K562 (cell line): ENCODE results near the gene ATAD2B. TPM values are rescaled to one million over a fixed set of nuclear protein-coding genes. Genes with fewer than 3 reads are reported as not detected.

Experiments used
- ATAC-seq: fragments of 200-7000 bp; cut with Tn5 transposase; 3 replicates; pipeline ENCODE4 v1.9.1; 2020; ENCODE audit warnings: moderate library complexity
- BruUV-seq: library from RNA; stranded (reverse); fragments of 400-500 nt; replicated peaks from 2 replicates; lab custom pipeline; 2021; lab: Mats Ljungman, UMichigan
- CTCF ChIA-PET: fragments of 300-600 bp; formaldehyde crosslinking; extraction: SDS; loops from one replicate; lab custom pipeline; 2021; ENCODE audit warnings: low intra/inter-chr PET ratio; lab: Yijun Ruan, JAX
- POLR2A ChIA-PET: fragments of 300-600, 350-650 bp; sonication (Branson Sonifier 250); formaldehyde crosslinking; extraction: SDS; loops from one replicate; lab custom pipeline; 2021; ENCODE audit warnings: antibody characterized with exemption, inconsistent platforms; lab: Yijun Ruan, JAX
- DNase-seq, 4 experiments: peaks; one replicate each; pipeline versions ENCODE4 v3.0.0 to v3.0.0-alpha.2; 2011 to 2018; ENCODE audit warnings: low spot score in 3 of 4, mixed read lengths in 3 of 4; ENCODE audit errors: extremely low read depth in 1 of 4
- FAIRE-seq: peaks from 2 replicates; lab custom pipeline; 2011; peaks lifted over from hg19 to GRCh38; lab: Jason Lieb, UNC
- H2AFZ ChIP-seq: 2 replicates; pipeline ENCODE4 v1.6.0; 2011; ENCODE audit warnings: low read depth, low read length, control low read depth, inconsistent platforms
- H3K27ac ChIP-seq: fragments of 200-600 bp; 3 replicates; pipeline ENCODE4 v1.8.0; 2011; ENCODE audit warnings: low read depth, mild to moderate bottlenecking, control low read depth, inconsistent platforms, low read length, moderate library complexity, mixed read lengths; ENCODE audit errors: extremely low read depth
- H3K27me3 ChIP-seq, 2 experiments: fragments of 300-600 bp in 1 of 2; 2 replicates in 1 of 2; 3 replicates in 1 of 2; pipeline versions ENCODE4 v1.6.0 to v1.8.0; 2011; ENCODE audit warnings: inconsistent platforms in 2 of 2, low read length in 2 of 2, mild to moderate bottlenecking in 1 of 2, mixed read lengths in 1 of 2, moderate library complexity in 1 of 2; ENCODE audit not compliant: control insufficient read depth in 2 of 2, insufficient read depth in 2 of 2
- H3K36me3 ChIP-seq: fragments of 300-600 bp; 3 replicates; pipeline ENCODE4 v1.8.0; 2011; ENCODE audit warnings: mild to moderate bottlenecking, low read length, inconsistent platforms; ENCODE audit not compliant: control insufficient read depth, insufficient read depth
- H3K4me1 ChIP-seq, 2 experiments: fragments of 200-600 bp in 1 of 2; replicated peaks in 1 of 2; 2 replicates in 1 of 2; 3 replicates in 1 of 2; pipeline versions ENCODE4 v1.5.1 to v1.8.0; 2011; ENCODE audit warnings: inconsistent platforms in 2 of 2, low read length in 2 of 2, mild to moderate bottlenecking in 1 of 2, mixed read lengths in 1 of 2, moderate library complexity in 1 of 2; ENCODE audit not compliant: control insufficient read depth in 2 of 2, insufficient read depth in 2 of 2
- H3K4me2 ChIP-seq: 2 replicates; pipeline ENCODE4 v1.6.1; 2011; ENCODE audit warnings: low read length, control low read depth, inconsistent platforms, mixed read lengths; ENCODE audit not compliant: insufficient read depth
- H3K4me3 ChIP-seq: fragments of 200-600 bp; sonication (generic), shearing (Covaris generic); 2 replicates; pipeline ENCODE4 v1.5.1; 2016; ENCODE audit warnings: control low read depth, inconsistent platforms
- H3K79me2 ChIP-seq: fragments of 200-600 bp; 3 replicates; pipeline ENCODE4 v1.8.0; 2011; ENCODE audit warnings: low read length, inconsistent platforms; ENCODE audit not compliant: control insufficient read depth, insufficient read depth
- H3K9ac ChIP-seq, 2 experiments: 2 replicates each; pipeline versions ENCODE4 v1.6.0 to v1.6.1; 2011; ENCODE audit warnings: low read depth in 2 of 2, low read length in 2 of 2, control low read depth in 1 of 2, inconsistent platforms in 1 of 2, mild to moderate bottlenecking in 1 of 2, mixed read lengths in 1 of 2; ENCODE audit not compliant: insufficient read depth in 1 of 2
- H3K9me1 ChIP-seq: one replicate; pipeline ENCODE4 v1.6.0; 2011; ENCODE audit warnings: inconsistent platforms, mild to moderate bottlenecking, low read length, moderate library complexity; ENCODE audit not compliant: control insufficient read depth, insufficient read depth
- H3K9me3 ChIP-seq: replicated peaks from 2 replicates; pipeline ENCODE4 v1.5.1; 2011; ENCODE audit warnings: low read depth, low read length, inconsistent platforms; ENCODE audit not compliant: control insufficient read depth, insufficient read depth
- H4K20me1 ChIP-seq: replicated peaks from 2 replicates; pipeline ENCODE4 v1.6.1; 2011; ENCODE audit warnings: low read length, inconsistent platforms, mixed read lengths; ENCODE audit not compliant: control insufficient read depth, insufficient read depth
- BCL6 ChIP-seq: fragments of 250-450 bp; sonication (Bioruptor Pico); IDR thresholded peaks from 2 replicates; pipeline ENCODE4 v1.4.0; 2020
- FOXP1 ChIP-seq: sonication (generic); formaldehyde crosslinking; IDR thresholded peaks from 2 replicates; pipeline ENCODE4 v1.8.0; 2022; ENCODE audit warnings: mild to moderate bottlenecking, missing genetic modification reagents
- HDAC3 ChIP-seq: fragments of 450-650 bp; IDR thresholded peaks from 2 replicates; pipeline ENCODE4 v1.6.1; 2018; ENCODE audit warnings: borderline replicate concordance, mild to moderate bottlenecking, moderate library complexity; ENCODE audit not compliant: partially characterized antibody
- KLF13 ChIP-seq: fragments of 450-650 bp; IDR thresholded peaks from 2 replicates; pipeline ENCODE4 v1.6.1; 2016; ENCODE audit warnings: missing genetic modification characterization, low read depth, mild to moderate bottlenecking, missing compliant biosample characterization, moderate library complexity, borderline replicate concordance
- LARP7 ChIP-seq: fragments of 450-650 bp; IDR thresholded peaks from 2 replicates; pipeline ENCODE4 v1.6.1; 2016
- PHTF2 ChIP-seq: fragments of 250-450 bp; sonication (Bioruptor Pico); IDR thresholded peaks from 2 replicates; pipeline ENCODE4 v1.5.0; 2021; ENCODE audit warnings: mild to moderate bottlenecking
- PRPF4 ChIP-seq: fragments of 200-400 bp; formaldehyde crosslinking; IDR thresholded peaks from one replicate; pipeline ENCODE4 v1.6.1; 2017; ENCODE audit warnings: low read length, low read depth, mild to moderate bottlenecking; ENCODE audit not compliant: insufficient read depth, poor library complexity, severe bottlenecking
- SMC3 ChIP-seq: conservative IDR thresholded peaks from 2 replicates; pipeline ENCODE4 v1.6.1; 2011; ENCODE audit warnings: low read depth, low read length, improper control_type of control experiment; ENCODE audit not compliant: insufficient read depth
- ZNF644 ChIP-seq: fragments of 200-800 bp; sonication (Bioruptor generic); IDR thresholded peaks from 2 replicates; pipeline ENCODE4 v1.6.1; 2016; ENCODE audit warnings: low read depth, missing genetic modification characterization, missing compliant biosample characterization
- WGBS: fragments of 100-300 bp; shearing (Covaris generic); methylation state at CpG from one replicate; pipeline ENCODE4 v1.1.6; 2016; ENCODE audit warnings: low coverage, mixed read lengths; ENCODE audit not compliant: insufficient coverage; ENCODE audit errors: missing lambda C conversion rate; 5-methylcytosine and 5-hydroxymethylcytosine counted together
- in situ Hi-C: fragments of 300-500 bp; cut with MboI; formaldehyde crosslinking; loops from 4 replicates; pipeline ENCODE4 v1.15.0; 2018; ENCODE audit warnings: inconsistent platforms, mixed read lengths
- intact Hi-C: fragments of 100-400 bp; cut with micrococcal nuclease; formaldehyde crosslinking; loops from 2 replicates; pipeline ENCODE4 v1.14.2; 2022
- polyA plus RNA-seq, 8 experiments: library from polyadenylated mRNA; depleted of rRNA in 4 of 8; stranded (reverse) in 5 of 8; unstranded in 3 of 8; fragments of >200 nt; fragmentation: Nextera tagmentation in 2 of 8; fragmentation: Illumina TruSeq in 1 of 8; extraction: Ambion mirVana in 2 of 8; extraction: Trizol in 1 of 8; gene quantifications; 2 replicates each; pipeline versions ENCODE4 v1.2.1 to v1.2.3, GENCODE V29; 2011 to 2014; ENCODE audit warnings: inconsistent platforms in 1 of 8, missing spikeins in 1 of 8
- total RNA-seq, 7 experiments: library from RNA; depleted of rRNA in 6 of 7; stranded (reverse); fragments of >200 nt in 6 of 7; fragmentation: Illumina TruSeq in 2 of 7; extraction: Trizol in 2 of 7; gene quantifications; 2 replicates each; pipeline versions ENCODE4 v1.2.1 to v1.2.3, GENCODE V29; 2011 to 2021; ENCODE audit warnings: low replicate concordance in 1 of 7
- TF ChIP-seq, protein P1 (sequence below), 3 experiments: IDR thresholded peaks in 2 of 3; conservative IDR thresholded peaks in 1 of 3; 2 replicates each; pipeline ENCODE4 v1.5.1; 2011 to 2012; ENCODE audit warnings: low read length in 3 of 3, mild to moderate bottlenecking in 3 of 3, control low read depth in 2 of 3, improper control_type of control experiment in 1 of 3, inconsistent platforms in 1 of 3, low read depth in 1 of 3, mixed read lengths in 1 of 3, moderate library complexity in 1 of 3; ENCODE audit not compliant: insufficient read depth in 2 of 3
- TF ChIP-seq, protein P2 (sequence below): sonication (generic); formaldehyde crosslinking; IDR thresholded peaks from 2 replicates; pipeline ENCODE4 v1.8.1; 2023; ENCODE audit warnings: mild to moderate bottlenecking, missing genetic modification reagents

The ATAD2B gene
- total and polyA plus RNA-seq, 9 of the 15 experiments (the other 6 are each of a cell fraction or from before 2014, with no cell fraction given) = 3.2 to 21.6 (median 11.4) TPM

DNA sequence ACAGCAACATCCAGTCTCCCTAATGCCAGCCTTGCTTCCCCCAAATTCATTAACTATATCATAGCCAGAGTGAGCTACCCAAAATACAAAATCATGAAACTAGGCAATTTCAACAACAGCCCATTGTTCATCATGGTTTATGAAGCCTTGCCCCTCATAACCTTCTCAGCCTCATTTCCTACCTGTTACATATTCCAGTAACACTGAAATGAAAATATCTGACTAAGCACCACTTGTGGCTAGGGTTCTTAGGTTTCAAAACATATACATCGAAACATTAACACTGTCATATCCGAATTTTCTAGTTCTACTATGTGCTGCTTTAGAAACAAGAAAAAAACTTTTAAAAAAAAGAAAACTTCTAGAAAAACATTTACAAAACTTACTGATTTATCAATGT is 59.5 kb downstream of the ATAD2B start:
- Histone ChIP-seq H3K27ac (no peak overlapping the region), H3K9me3 (no peaks in the 10 kb centered on the region), H3K36me3 (peaks cover 47% of the 10 kb centered on the region; the same call in 2 of the 3 replicates), H3K9me1 (no peaks in the 10 kb centered on the region), H4K20me1 (no peaks in the 10 kb centered on the region), H3K4me1 (no peaks in the 10 kb centered on the region), H3K27me3 (no peaks in the 10 kb centered on the region), H3K9ac (no peak overlapping the region), H3K4me2 (no peak overlapping the region), H3K79me2 (no peaks in the 10 kb centered on the region), H2AFZ (no peak overlapping the region), H3K4me3 (no peak overlapping the region)
- CTCF ChIA-PET = no interaction called here
- intact Hi-C loops (no loop called here), in situ Hi-C loops (no loop called here)
- ATAC-seq (no peak), DNase-seq (no peak), FAIRE-seq (peak; percentile 26)
- POLR2A ChIA-PET = interaction anchor here (1.0 kb wide), 1 partner anchor 58 kb away, joined by 3 read pairs; no protein-coding TSS in a partner anchor
- WGBS = 83% methylated on average over 2 of the region's 2 CpGs
- no TSS peak for BruUV-seq
- TF ChIP-seq ZNF644 = no peak
- TF ChIP-seq LARP7 = no peak
- no peak for TF ChIP-seq PRPF4
- no peak for TF ChIP-seq BCL6
- no peak for TF ChIP-seq HDAC3
- TF ChIP-seq SMC3 = no peak
- TF ChIP-seq PHTF2 (CRISPR knock-in tag) = no peak
- TF ChIP-seq, protein P1, sequence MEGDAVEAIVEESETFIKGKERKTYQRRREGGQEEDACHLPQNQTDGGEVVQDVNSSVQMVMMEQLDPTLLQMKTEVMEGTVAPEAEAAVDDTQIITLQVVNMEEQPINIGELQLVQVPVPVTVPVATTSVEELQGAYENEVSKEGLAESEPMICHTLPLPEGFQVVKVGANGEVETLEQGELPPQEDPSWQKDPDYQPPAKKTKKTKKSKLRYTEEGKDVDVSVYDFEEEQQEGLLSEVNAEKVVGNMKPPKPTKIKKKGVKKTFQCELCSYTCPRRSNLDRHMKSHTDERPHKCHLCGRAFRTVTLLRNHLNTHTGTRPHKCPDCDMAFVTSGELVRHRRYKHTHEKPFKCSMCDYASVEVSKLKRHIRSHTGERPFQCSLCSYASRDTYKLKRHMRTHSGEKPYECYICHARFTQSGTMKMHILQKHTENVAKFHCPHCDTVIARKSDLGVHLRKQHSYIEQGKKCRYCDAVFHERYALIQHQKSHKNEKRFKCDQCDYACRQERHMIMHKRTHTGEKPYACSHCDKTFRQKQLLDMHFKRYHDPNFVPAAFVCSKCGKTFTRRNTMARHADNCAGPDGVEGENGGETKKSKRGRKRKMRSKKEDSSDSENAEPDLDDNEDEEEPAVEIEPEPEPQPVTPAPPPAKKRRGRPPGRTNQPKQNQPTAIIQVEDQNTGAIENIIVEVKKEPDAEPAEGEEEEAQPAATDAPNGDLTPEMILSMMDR (IDR thresholded peaks at IDR 0.05 in 2 of 3, conservative IDR thresholded peaks at IDR 0.05 in 1 of 3; ENCODE audit: insufficient read depth in 2 of 3, low read depth in 1 of 3, low read length in 3 of 3) = no peak
- TF ChIP-seq, protein P2, sequence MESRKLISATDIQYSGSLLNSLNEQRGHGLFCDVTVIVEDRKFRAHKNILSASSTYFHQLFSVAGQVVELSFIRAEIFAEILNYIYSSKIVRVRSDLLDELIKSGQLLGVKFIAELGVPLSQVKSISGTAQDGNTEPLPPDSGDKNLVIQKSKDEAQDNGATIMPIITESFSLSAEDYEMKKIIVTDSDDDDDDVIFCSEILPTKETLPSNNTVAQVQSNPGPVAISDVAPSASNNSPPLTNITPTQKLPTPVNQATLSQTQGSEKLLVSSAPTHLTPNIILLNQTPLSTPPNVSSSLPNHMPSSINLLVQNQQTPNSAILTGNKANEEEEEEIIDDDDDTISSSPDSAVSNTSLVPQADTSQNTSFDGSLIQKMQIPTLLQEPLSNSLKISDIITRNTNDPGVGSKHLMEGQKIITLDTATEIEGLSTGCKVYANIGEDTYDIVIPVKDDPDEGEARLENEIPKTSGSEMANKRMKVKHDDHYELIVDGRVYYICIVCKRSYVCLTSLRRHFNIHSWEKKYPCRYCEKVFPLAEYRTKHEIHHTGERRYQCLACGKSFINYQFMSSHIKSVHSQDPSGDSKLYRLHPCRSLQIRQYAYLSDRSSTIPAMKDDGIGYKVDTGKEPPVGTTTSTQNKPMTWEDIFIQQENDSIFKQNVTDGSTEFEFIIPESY (CRISPR knock-in tag) = no peak
- no peak for TF ChIP-seq KLF13
- no peak for TF ChIP-seq FOXP1 (CRISPR knock-in tag)
